ENCODE measurements around the gene CASP4. TPM values are rescaled to one million over a fixed set of nuclear protein-coding genes. Genes with fewer than 3 reads are reported as not detected.

Gene CASP4
- total and polyA plus RNA-seq, 2 experiments from 2014 or later, result 0.35 TPM; not detected in 1

DNA sequence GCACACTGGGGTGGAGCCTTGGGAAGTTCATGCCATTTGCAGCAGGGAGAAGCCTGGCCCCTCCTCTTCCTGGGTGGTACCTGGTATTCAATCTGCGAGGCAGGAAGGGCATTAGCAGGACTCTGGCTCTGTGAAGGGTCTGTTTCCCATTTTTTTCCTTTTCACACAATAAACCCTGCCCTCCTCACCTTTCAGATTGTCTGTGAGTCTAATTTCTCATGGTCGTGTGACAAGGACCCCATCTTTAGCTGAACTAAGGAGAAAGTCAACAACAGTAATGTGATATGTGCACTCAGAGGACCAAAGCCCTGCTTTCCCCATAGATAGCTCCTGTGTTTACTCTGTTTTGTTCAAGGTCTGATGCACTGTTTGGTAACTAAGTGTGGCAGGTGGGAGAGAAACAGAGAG lies 26.6 kb upstream of the CASP4 start (continued):
- TF ChIP-seq, protein P1, sequence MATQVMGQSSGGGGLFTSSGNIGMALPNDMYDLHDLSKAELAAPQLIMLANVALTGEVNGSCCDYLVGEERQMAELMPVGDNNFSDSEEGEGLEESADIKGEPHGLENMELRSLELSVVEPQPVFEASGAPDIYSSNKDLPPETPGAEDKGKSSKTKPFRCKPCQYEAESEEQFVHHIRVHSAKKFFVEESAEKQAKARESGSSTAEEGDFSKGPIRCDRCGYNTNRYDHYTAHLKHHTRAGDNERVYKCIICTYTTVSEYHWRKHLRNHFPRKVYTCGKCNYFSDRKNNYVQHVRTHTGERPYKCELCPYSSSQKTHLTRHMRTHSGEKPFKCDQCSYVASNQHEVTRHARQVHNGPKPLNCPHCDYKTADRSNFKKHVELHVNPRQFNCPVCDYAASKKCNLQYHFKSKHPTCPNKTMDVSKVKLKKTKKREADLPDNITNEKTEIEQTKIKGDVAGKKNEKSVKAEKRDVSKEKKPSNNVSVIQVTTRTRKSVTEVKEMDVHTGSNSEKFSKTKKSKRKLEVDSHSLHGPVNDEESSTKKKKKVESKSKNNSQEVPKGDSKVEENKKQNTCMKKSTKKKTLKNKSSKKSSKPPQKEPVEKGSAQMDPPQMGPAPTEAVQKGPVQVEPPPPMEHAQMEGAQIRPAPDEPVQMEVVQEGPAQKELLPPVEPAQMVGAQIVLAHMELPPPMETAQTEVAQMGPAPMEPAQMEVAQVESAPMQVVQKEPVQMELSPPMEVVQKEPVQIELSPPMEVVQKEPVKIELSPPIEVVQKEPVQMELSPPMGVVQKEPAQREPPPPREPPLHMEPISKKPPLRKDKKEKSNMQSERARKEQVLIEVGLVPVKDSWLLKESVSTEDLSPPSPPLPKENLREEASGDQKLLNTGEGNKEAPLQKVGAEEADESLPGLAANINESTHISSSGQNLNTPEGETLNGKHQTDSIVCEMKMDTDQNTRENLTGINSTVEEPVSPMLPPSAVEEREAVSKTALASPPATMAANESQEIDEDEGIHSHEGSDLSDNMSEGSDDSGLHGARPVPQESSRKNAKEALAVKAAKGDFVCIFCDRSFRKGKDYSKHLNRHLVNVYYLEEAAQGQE (IDR thresholded peaks at IDR 0.05; ENCODE audit: unreplicated experiment), result no peak
- TF ChIP-seq, protein P2, sequence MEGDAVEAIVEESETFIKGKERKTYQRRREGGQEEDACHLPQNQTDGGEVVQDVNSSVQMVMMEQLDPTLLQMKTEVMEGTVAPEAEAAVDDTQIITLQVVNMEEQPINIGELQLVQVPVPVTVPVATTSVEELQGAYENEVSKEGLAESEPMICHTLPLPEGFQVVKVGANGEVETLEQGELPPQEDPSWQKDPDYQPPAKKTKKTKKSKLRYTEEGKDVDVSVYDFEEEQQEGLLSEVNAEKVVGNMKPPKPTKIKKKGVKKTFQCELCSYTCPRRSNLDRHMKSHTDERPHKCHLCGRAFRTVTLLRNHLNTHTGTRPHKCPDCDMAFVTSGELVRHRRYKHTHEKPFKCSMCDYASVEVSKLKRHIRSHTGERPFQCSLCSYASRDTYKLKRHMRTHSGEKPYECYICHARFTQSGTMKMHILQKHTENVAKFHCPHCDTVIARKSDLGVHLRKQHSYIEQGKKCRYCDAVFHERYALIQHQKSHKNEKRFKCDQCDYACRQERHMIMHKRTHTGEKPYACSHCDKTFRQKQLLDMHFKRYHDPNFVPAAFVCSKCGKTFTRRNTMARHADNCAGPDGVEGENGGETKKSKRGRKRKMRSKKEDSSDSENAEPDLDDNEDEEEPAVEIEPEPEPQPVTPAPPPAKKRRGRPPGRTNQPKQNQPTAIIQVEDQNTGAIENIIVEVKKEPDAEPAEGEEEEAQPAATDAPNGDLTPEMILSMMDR (conservative IDR thresholded peaks at IDR 0.05; ENCODE audit: low read depth in 2 of 2), result no peak

DNA sequence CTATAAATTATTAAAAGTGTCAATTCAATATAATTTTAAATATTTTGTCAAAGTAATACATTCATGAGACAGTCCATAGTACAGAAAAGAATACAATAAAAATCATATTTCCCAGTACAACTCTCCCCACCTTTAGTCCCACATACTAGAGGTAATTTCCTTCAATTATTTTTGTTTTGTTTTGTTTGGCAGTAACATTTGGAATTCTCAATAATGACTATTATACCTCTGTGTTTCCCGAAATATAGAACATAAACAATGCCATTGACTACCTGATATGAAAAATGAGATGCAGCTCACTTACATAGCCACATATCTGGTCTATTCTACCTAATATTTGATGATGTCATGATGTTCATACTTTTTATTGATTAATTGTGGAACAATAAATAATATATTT lies 24.4 kb upstream of the CASP4 start:
- no peaks in the 10 kb centered on the region for H3K4me1 Mint-ChIP-seq
- peaks cover 4% of the 10 kb centered on the region; the same call in 1 of the 3 replicates for H3K36me3 Mint-ChIP-seq (ENCODE audit: low read depth)
- H3K27ac Mint-ChIP-seq, result no peak overlapping the region
- Histone ChIP-seq H4K20me1 (replicated peaks; ENCODE audit: insufficient read depth) (no peaks in the 10 kb centered on the region), H3F3A (replicated peaks; ENCODE audit: low read depth) (no peaks in the 10 kb centered on the region), H3K4me3 (no peak overlapping the region), H3K27me3 (ENCODE audit: insufficient read depth) (no peaks in the 10 kb centered on the region), H3K36me3 (ENCODE audit: insufficient read depth) (no peaks in the 10 kb centered on the region), H3K4me2 (no peak overlapping the region), H3K27ac (ENCODE audit: low read depth) (no peak overlapping the region), H3K79me2 (replicated peaks; ENCODE audit: insufficient read depth) (no peaks in the 10 kb centered on the region), H3K4me1 (ENCODE audit: insufficient read depth) (no peaks in the 10 kb centered on the region), H3K9me2 (ENCODE audit: insufficient read depth) (peaks cover 7% of the 10 kb centered on the region; the same call in 1 of the 2 replicates), H2AFZ (no peak overlapping the region)
- H3K27me3 Mint-ChIP-seq (ENCODE audit: insufficient read depth, low read depth, poor library complexity), result no peaks in the 10 kb centered on the region
- peaks cover 11% of the 10 kb centered on the region; the same call in 2 of the 3 replicates for H3K9me3 Mint-ChIP-seq
- no peak for ATAC-seq
- TF ChIP-seq, protein P2 (conservative IDR thresholded peaks at IDR 0.05; ENCODE audit: low read depth in 2 of 2), result no peak
- TF ChIP-seq, protein P3, sequence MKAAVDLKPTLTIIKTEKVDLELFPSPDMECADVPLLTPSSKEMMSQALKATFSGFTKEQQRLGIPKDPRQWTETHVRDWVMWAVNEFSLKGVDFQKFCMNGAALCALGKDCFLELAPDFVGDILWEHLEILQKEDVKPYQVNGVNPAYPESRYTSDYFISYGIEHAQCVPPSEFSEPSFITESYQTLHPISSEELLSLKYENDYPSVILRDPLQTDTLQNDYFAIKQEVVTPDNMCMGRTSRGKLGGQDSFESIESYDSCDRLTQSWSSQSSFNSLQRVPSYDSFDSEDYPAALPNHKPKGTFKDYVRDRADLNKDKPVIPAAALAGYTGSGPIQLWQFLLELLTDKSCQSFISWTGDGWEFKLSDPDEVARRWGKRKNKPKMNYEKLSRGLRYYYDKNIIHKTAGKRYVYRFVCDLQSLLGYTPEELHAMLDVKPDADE (IDR thresholded peaks at IDR 0.05), result no peak
- no peak for TF ChIP-seq NANOG (IDR thresholded peaks at IDR 0.05; ENCODE audit: borderline replicate concordance)
- no peak for TF ChIP-seq EZH2phosphoT487 (IDR thresholded peaks at IDR 0.05; ENCODE audit: unreplicated experiment)
- no peak for TF ChIP-seq EZH2 (IDR thresholded peaks at IDR 0.05; ENCODE audit: low read depth, unreplicated experiment)
- no peak for TF ChIP-seq ZNF331 (CRISPR knock-in tag; IDR thresholded peaks at IDR 0.05; ENCODE audit: low read depth)
- TF ChIP-seq, protein P1 (IDR thresholded peaks at IDR 0.05; ENCODE audit: unreplicated experiment), result no peak
- no peak overlapping the region for H3K4me3 Mint-ChIP-seq
- no peak for DNase-seq (ENCODE audit: low spot score)

Measured in GM23338 (cell line).